Cortex of kidney (tissue), 1 donor: ENCODE results near the gene MZB1.
"Not testable (repeated sequence)": the region's sequence is repeated elsewhere in the genome, so short reads cannot be mapped to it uniquely, and the experiment has no call there.

Source experiments
- DNase-seq: peaks from one replicate; lab custom pipeline; 2025; lab: John Stamatoyannopoulos, UW

MZB1 gene

DNA sequence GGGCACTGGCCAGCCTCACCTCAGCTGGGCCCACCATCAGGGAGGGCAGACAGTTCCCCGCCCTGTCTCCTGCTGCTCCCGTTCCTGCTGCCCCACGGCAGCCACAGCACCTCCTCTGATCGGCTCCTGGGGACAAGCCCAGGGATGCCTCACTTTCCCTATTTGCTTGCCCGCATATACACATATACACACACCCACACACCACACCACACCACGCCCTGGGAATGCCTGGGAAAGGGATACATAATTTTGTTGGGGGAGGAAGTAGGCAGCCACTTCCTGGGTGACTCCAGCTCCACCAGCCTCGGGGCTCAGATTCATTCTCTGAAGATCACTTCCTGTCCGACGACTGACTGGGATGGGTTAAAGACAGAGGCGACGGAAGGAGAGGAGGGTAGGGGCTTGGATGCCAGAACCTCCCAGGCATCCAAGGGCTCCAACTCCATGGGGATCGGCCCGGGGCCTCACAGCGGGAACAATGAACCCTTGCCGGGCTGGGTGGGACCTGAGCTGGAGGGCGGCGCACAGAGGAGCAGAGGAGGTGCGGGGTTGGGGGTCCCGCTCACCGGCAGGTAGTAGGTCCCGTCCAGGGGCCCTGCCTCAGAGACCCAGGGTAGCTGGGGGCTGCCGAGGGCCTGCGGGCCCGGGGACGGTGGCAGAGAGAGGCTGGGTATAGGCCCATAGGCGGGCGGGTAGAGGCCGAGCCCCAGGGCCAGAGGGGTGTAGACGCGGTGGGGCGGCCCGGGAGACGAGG, 2.0 kb upstream of the MZB1 start:
- DNase-seq, result no peak

DNA sequence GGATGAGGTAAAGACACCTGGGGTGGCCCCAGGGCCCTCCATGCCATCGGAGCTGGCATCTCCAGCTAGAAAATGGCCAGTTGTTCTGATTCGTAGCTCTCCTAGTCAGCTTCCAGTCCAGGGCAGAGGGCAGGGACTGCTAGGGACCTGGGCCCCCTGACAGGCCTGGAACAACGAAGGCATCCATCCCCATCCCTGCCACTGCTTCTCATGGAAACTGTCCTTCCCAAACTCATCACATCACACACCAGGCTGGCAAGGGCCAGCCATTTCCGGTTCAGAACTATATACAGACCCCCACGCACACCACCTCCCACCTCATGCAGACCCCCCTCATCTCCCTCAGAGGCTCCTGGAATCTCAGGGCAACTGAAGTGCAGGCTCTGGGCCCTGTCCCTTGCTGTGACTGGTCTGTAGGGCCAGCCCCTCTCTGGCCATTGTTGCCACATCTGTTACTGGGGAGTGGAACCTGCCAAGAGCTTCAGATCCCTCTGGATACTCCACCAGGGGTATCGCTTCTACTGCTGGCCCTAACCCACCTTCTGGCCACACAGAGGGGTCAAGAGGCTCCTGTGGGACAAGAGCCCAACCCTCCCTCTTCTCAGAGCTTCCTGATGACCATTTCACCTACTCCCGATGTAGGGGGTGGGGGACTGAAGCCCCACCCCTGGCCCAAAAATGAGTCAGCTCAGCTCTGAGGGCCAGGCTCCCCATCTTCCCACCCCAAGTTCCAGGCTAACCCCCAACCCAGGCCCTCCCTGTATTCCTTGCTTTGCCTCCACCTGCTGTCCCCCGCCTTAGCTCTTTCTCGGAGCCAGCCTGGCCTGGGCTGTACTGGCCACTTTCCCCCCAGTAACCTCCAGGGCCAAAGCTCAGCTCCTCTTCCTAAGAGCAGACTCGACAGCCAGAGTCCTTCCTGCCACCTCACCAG, 1.2 kb upstream of the MZB1 start:
- no peak for DNase-seq

DNA sequence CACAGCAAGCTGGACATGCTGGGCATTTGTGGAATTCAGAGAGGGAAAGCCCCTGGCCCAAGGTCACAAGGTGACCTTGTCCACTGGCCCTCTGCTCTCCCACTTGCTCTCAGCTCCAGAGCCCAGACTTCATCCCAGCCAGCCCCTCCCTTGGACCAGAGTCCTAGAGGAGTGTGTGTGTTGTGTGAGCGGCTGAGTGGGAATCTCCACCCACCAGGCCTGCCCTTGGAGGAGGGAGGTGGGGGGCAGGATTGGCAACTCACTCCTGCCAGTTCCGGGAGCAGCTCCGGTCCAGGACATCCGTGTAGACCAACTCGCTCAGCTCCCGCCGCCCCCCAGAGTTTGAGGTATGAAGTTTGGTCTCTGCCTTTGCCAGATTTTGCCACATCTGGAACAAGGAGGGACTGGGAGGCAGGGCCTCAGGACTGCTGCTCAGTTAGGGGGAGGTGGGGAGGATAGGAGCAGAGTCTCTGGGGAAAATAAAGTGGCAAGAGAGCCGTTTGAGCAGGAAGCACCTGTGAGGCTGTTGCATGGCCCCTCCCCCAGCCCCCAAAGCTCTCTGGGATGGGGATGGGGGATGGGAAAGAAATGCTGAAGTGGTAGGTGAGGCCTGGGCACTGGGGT, 1.4 kb downstream of the MZB1 start:
- no peak for DNase-seq

DNA sequence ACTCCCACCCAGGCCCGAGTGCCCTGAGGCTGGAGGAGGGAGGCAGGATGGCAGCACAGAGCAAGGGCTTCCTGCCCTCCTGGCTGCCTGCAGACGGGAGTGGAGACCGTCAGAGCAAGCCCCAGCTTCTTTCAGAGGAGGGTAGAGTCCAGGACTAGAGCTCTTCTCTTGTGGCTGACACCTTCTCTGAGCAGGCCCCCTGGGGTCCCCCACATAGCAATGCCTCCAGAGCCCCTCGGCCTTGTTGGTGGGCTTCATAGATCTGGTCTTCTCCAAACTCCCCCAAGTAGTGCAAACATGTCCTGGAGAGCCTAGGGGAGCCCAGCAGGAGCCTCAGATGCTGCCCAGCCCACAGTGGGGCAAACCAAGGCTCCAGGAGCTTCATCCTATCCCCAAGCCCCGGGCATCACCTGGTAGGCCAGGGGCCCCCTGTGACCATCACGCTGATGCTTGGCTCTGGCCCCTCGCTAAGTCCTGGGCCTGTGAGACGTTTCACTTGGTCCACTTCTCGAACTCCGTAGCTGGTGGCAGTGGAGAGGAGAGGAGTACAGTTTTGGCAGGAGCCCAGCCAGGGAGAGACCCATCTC, 2.0 kb downstream of the MZB1 start:
- no peak for DNase-seq

- not testable (repeated sequence) for DNase-seq
These were observed 2.8 kb downstream of the MZB1 start for GRCh38 chr5:139386956-139387355.

DNA sequence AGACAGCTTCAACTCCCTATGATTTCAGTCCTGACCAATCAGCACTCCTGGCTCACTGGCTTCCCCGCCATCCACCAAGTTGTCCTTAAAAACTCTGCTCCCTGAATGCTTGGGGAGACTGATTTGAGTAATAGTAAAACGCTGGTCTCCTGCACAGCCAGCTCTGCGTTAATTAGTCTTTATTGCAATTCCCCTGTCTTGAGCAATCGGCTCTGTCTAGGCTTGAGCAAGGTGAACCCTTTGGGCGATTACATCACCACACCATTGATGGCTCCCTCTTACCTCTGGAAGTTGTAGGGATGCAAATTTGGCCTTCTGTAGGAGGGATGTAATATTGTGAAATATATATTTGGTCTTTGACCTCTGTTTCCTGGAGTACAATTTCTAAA, 3.7 kb downstream of the MZB1 start:
- DNase-seq, result no peak

DNA sequence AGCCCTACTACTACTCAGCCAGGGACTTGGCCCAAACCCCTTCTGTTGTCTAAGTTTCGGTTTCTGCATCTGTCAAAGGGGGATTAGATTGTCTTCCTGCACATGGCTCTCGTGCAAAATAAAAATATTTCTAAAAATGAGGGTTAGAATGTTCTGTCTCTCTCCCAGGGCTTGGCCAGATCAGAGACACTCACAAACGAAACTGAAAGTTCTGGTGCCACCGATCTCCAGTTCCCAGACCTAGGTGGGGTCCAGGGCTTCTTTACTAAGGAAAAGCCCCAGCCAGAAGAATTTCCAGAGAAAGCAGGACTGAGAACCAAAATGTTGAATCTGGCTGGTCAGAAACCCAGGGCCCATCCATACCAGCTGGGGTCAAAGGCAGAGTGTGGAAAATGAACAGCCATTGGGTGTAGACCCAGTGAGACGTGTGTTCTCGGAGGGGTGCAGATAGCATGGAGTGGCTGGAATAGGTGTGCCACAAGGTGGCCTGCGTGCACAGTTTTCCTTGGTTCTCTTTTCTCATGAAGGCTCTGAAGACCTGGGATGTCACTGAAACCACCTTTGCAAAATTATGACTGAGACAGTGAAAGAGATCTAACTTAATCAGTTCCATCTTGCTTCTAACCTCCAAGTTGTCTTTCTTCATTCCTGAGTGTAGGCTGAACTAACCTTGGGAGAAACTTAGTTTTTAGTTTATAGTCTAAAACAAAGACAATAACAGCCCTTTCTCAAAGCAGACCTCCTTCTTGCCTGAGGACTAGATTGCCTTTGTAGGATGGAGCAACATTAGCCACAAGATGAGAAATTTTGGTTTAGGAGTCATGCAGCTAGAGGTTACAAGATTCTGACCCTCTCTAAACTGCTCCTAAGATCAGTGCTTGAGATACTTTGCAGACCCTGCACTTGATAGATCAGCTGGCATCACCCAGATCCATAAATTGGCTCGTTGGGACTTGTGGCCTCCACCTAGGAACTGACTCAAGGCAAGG, 4.4 kb downstream of the MZB1 start:
- DNase-seq, result no peak

- DNase-seq, result no peak
These were observed 5.1 kb downstream of the MZB1 start for GRCh38 chr5:139384591-139385051.

GRCh38 chr5:139383993-139384590, 5.6 kb downstream of the MZB1 start:
- DNase-seq, result no peak

DNA sequence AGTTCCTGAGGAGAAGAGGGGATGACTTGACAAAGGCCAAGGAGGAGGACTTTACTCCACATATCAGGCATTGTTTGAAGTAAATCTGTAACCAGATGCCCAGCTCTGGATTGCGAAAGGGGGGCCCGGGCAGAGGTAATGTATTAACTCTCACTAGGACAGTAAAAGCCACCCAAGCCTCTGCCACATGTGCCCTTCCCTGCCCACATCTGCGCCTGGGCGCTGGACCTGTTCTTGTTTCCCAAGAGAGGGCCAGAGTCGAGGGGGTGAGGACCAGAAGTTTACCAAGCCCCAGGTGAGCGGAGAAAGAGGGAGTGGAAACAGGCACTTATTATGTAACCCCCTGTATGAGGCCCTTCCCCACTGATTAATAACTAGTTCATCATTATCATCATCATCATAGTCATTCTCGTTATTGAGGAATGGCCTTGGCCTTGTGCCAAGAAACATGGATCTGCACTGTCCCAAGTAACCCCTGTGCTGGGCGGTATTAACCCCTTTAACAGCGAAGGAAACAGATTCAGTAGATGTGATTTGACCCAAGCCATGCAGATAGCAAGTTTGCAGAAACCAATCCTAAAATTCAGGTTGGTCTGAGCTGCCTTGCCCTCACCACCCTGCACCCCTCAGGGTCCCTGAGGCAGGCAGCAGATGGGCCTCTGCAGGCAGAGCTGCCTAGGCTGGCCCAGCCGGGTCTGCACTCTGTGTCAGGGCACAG, 6.3 kb downstream of the MZB1 start, which contains the start of gene SLC23A1:
TSS of gene SLC23A1 (minus strand) at position 23 of the 718 bp plus-strand sequence. CDS start 44 bp downstream, outside the sequence.
- DNase-seq, result no peak

DNA sequence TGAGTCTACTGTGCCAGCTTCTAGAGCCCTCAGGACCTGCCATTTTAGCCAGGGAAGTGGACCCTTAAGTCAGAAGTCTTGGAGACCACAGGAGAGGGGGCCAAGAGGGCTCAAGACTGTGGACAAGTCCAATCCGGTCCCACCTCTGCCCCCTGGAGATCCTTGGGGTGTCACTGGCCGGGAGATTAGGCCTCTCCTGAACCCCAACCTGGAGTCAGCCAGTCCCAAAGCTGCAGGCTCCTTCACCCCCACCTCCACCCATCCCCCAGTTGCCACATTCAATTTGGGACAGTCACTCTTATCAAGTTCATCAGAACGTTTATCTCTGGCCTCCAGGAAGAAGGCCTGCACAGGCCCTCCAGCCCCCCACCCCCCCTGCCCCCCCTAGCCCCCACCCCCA, 6.9 kb downstream of the MZB1 start:
- DNase-seq, result no peak

GRCh38 chr5:139381837-139382761, 7.6 kb downstream of the MZB1 start:
- DNase-seq, result no peak

GRCh38 chr5:139379626-139380449, 9.9 kb downstream of the MZB1 start:
- DNase-seq, result no peak

DNA sequence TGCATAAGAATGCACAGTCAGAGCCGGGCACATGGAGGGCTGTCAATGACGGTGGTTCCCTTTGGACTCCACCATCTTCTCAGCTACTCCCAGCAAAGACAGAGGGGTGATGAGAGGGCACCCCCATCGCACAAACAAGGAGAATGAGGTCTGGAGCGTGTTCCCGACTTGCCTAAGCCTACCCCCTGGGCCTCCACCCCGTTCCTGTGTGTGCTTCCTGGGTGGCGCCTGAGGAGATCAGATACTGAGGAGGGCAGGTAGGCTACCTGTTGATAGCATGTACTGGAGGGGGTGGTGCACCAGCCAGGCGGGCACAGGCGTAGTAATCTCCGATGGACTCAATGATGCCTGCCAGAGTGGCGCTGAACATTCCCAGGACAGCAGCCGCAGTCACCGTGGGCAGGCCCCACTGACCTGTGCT, 10.8 kb downstream of the MZB1 start:
- DNase-seq, result no peak

GRCh38 chr5:139378101-139378825, 11.4 kb downstream of the MZB1 start:
- DNase-seq, result no peak

DNA sequence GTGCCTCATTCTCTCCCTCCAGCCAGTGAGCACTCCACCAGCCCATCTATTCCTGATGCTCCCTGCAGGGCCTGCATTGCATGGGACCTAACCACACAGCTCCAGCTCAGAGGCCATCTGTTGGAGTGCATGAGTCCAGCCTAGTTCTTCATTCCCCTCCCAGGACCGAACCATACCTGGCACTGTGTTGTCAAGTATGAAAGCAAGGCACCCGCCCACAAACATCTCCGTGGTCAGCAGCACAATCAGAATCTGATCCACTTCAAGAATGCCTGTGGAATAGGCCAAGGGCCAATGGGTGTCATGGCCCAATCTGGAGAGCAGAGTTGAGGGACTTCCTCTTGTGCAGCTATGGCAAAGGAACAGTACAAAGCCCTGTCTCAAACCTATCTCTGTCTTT, 12.5 kb downstream of the MZB1 start:
- no peak for DNase-seq

- no peak for DNase-seq
These were observed 13.3 kb downstream of the MZB1 start for GRCh38 chr5:139376364-139376763.
